Caco-2 (cell line): ENCODE data around the gene MROH7. TPM values are rescaled to one million over a fixed set of nuclear protein-coding genes. Genes with fewer than 3 reads are reported as not detected.

Experiments
- BruUV-seq: library from RNA; stranded (reverse); fragments of 400-500 nt; replicated peaks from 2 replicates; lab custom pipeline; 2021; lab: Mats Ljungman, UMichigan
- CTCF ChIA-PET: fragments of 300-600 bp; sonication (Branson Sonifier 250); formaldehyde crosslinking; loops from one replicate; lab custom pipeline; 2022; ENCODE audit warnings: antibody characterized with exemption; lab: Charles Lee
- POLR2A ChIA-PET: fragments of 300-600 bp; sonication (Branson Sonifier 250); formaldehyde crosslinking; loops from one replicate; lab custom pipeline; 2022; ENCODE audit warnings: antibody characterized with exemption; lab: Charles Lee
- DNase-seq, 2 experiments: peaks; one replicate each; pipeline versions ENCODE4 v3.0.0 to v3.0.0-alpha.2; 2020 to 2022
- H3K27me3 ChIP-seq: replicated peaks from 2 replicates; pipeline ENCODE4 v1.6.0; 2011; ENCODE audit warnings: low read length; ENCODE audit not compliant: control insufficient read depth, insufficient read depth
- H3K36me3 ChIP-seq: 2 replicates; pipeline ENCODE4 v1.5.1; 2011; ENCODE audit warnings: low read length; ENCODE audit not compliant: control insufficient read depth, insufficient read depth
- H3K4me1 ChIP-seq: fragments of 250-450 bp; sonication (Bioruptor Pico); 2 replicates; pipeline ENCODE4 v1.5.1; 2020; ENCODE audit warnings: mild to moderate bottlenecking
- H3K4me3 ChIP-seq: 2 replicates; pipeline ENCODE4 v1.5.1; 2011; ENCODE audit warnings: low read depth, mild to moderate bottlenecking, control low read depth, low read length
- H3K9me3 ChIP-seq: fragments of 250-450 bp; sonication (Bioruptor Pico); 2 replicates; pipeline ENCODE4 v1.5.1; 2020; ENCODE audit warnings: mild to moderate bottlenecking, moderate library complexity
- H3K27ac Mint-ChIP-seq: one replicate; pipeline ENCODE4 v1.8.0; 2022; ENCODE audit warnings: mixed read lengths; ENCODE audit not compliant: unreplicated experiment
- H3K27me3 Mint-ChIP-seq: one replicate; pipeline ENCODE4 v1.8.0; 2022; ENCODE audit warnings: mixed read lengths; ENCODE audit not compliant: insufficient read depth, unreplicated experiment
- H3K36me3 Mint-ChIP-seq: one replicate; pipeline ENCODE4 v1.8.0; 2022; ENCODE audit warnings: mild to moderate bottlenecking, mixed read lengths; ENCODE audit not compliant: insufficient read depth, unreplicated experiment
- H3K4me1 Mint-ChIP-seq: one replicate; pipeline ENCODE4 v1.8.0; 2022; ENCODE audit warnings: low read depth, mixed read lengths; ENCODE audit not compliant: unreplicated experiment
- H3K4me3 Mint-ChIP-seq: one replicate; pipeline ENCODE4 v1.8.0; 2022; ENCODE audit warnings: mild to moderate bottlenecking, moderate library complexity, mixed read lengths; ENCODE audit not compliant: unreplicated experiment
- H3K9me3 Mint-ChIP-seq: one replicate; pipeline ENCODE4 v1.8.0; 2022; ENCODE audit warnings: mixed read lengths; ENCODE audit not compliant: unreplicated experiment
- intact Hi-C: fragments of 100-400 bp; cut with micrococcal nuclease; formaldehyde crosslinking; loops from one replicate; pipeline ENCODE4 v1.10.0; 2022; ENCODE audit not compliant: unreplicated experiment
- total RNA-seq: library from RNA; stranded (reverse); gene quantifications from 2 replicates; pipeline ENCODE4 v1.2.3, GENCODE V29; 2022
- TF ChIP-seq, protein P1 (sequence below), 2 experiments: fragments of 200-600 bp in 1 of 2; IDR thresholded peaks; 1 replicate in 1 of 2; 2 replicates in 1 of 2; pipeline versions ENCODE4 v1.5.1 to v1.8.0; 2011 to 2022; ENCODE audit warnings: antibody characterized with exemption in 1 of 2, control low read depth in 1 of 2, inconsistent platforms in 1 of 2, low read depth in 1 of 2, low read length in 1 of 2, mild to moderate bottlenecking in 1 of 2, moderate library complexity in 1 of 2; ENCODE audit not compliant: insufficient read depth in 1 of 2, severe bottlenecking in 1 of 2, unreplicated experiment in 1 of 2

The MROH7 gene
- total RNA-seq, 1 experiment from 2014 or later = not detected

DNA sequence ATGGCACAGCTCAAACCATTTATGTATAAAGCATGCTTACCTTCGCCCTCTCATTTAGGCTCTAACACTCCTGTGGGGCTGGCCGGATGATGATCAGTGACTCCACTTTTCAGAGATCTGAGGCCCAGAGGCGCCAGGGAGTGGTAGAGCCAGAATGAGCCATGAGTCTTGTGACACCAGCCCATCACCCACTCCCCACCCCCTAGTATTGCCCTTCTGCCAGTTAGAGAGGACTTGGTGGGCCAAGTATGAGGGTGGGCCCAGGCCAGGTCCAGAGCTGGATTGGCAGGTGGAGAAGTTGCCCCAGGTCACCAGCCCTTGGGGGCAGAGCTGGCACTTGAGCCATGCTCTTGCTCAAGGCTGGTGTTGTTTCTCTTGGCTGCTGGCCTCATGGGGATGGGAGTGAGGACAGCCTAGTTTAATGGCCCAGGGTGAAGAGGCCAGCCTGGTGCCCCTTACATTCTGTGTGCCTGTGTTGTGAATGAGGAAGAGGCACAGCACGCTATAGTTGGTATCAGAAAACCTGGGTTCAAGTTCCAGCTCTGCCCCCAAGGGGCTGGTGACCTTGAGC lies 43.8 kb downstream of the MROH7 start:
- Mint-ChIP-seq H3K9me3 (no peaks in the 10 kb centered on the region), H3K27me3 (no peaks in the 10 kb centered on the region), H3K4me3 (no peak overlapping the region), H3K36me3 (no peaks in the 10 kb centered on the region), H3K27ac (no peak overlapping the region), H3K4me1 (no peaks in the 10 kb centered on the region)
- no peaks in the 10 kb centered on the region for H3K36me3 ChIP-seq
- no peaks in the 10 kb centered on the region for H3K9me3 ChIP-seq
- CTCF ChIA-PET = no interaction called here
- intact Hi-C loops = no loop called here
- no peaks in the 10 kb centered on the region for H3K4me1 ChIP-seq
- POLR2A ChIA-PET = no interaction called here
- TF ChIP-seq, protein P1, sequence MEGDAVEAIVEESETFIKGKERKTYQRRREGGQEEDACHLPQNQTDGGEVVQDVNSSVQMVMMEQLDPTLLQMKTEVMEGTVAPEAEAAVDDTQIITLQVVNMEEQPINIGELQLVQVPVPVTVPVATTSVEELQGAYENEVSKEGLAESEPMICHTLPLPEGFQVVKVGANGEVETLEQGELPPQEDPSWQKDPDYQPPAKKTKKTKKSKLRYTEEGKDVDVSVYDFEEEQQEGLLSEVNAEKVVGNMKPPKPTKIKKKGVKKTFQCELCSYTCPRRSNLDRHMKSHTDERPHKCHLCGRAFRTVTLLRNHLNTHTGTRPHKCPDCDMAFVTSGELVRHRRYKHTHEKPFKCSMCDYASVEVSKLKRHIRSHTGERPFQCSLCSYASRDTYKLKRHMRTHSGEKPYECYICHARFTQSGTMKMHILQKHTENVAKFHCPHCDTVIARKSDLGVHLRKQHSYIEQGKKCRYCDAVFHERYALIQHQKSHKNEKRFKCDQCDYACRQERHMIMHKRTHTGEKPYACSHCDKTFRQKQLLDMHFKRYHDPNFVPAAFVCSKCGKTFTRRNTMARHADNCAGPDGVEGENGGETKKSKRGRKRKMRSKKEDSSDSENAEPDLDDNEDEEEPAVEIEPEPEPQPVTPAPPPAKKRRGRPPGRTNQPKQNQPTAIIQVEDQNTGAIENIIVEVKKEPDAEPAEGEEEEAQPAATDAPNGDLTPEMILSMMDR (IDR thresholded peaks at IDR 0.05; ENCODE audit: insufficient read depth in 1 of 2, low read depth in 1 of 2, low read length in 1 of 2, severe bottlenecking in 1 of 2, unreplicated experiment in 1 of 2) = no peak
- no peaks in the 10 kb centered on the region for H3K27me3 ChIP-seq
- no peak overlapping the region for H3K4me3 ChIP-seq
- no TSS peak for BruUV-seq
- DNase-seq = no peak

DNA sequence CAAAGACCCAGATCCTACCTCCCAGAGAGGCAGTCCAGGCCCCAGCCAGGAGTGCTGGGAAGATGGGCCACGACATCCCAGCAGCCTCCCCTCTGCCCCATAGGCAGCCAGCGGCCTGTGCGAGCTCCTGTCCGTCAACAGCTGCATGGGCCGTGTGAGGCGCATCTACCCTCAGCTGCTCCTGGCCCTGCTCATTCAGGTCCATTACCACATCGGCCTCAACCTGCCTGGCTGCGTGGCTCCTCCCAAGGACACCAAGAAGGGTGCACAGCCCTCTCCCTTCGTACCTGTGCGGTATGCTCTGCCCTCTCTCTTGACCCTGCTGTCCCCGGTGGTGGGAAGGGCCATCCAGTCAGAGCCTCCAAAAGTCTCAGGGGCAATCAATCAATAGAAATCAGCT lies 44.6 kb downstream of the MROH7 start:
- CTCF ChIA-PET = no interaction called here
- no peaks in the 10 kb centered on the region for H3K4me1 Mint-ChIP-seq
- no peaks in the 10 kb centered on the region for H3K27me3 ChIP-seq
- no peaks in the 10 kb centered on the region for H3K36me3 Mint-ChIP-seq
- H3K27me3 Mint-ChIP-seq = no peaks in the 10 kb centered on the region
- DNase-seq = no peak
- no peaks in the 10 kb centered on the region for H3K9me3 Mint-ChIP-seq
- H3K27ac Mint-ChIP-seq = no peak overlapping the region
- intact Hi-C loops = no loop called here
- H3K4me3 Mint-ChIP-seq = no peak overlapping the region
- no peak overlapping the region for H3K4me3 ChIP-seq
- no TSS peak for BruUV-seq
- TF ChIP-seq, protein P1 (IDR thresholded peaks at IDR 0.05; ENCODE audit: insufficient read depth in 1 of 2, low read depth in 1 of 2, low read length in 1 of 2, severe bottlenecking in 1 of 2, unreplicated experiment in 1 of 2) = no peak
- POLR2A ChIA-PET = no interaction called here
- H3K9me3 ChIP-seq = no peaks in the 10 kb centered on the region
- H3K36me3 ChIP-seq = no peaks in the 10 kb centered on the region
- no peaks in the 10 kb centered on the region for H3K4me1 ChIP-seq

DNA sequence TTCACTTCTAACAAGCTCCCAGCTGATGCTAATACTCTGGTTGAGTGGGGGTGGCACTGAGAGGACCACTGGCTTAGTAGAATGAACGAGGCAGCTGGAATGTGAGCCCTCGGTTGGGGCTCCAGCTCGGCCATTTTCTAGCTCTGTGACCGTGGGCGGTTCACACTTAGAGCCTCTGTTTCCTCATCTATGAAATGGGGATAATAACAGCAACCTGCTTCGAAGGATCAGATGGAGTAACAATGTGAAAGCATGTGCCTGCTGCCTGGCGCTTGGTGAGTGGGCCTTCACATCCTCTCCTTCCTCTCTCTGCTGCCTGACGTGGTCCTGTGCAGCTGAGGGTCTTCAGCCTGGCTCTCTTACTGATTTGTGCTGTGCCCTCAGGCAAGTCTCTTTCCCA lies 53.2 kb downstream of the MROH7 start:
- no peak overlapping the region for H3K27ac Mint-ChIP-seq
- Histone ChIP-seq H3K9me3 (no peaks in the 10 kb centered on the region), H3K4me1 (no peaks in the 10 kb centered on the region), H3K36me3 (no peaks in the 10 kb centered on the region), H3K27me3 (no peaks in the 10 kb centered on the region), H3K4me3 (no peak overlapping the region)
- BruUV-seq = no TSS peak
- H3K27me3 Mint-ChIP-seq = no peaks in the 10 kb centered on the region
- no peak for DNase-seq
- TF ChIP-seq, protein P1 (IDR thresholded peaks at IDR 0.05; ENCODE audit: insufficient read depth in 1 of 2, low read depth in 1 of 2, low read length in 1 of 2, severe bottlenecking in 1 of 2, unreplicated experiment in 1 of 2) = no peak
- no peaks in the 10 kb centered on the region for H3K4me1 Mint-ChIP-seq
- H3K9me3 Mint-ChIP-seq = no peaks in the 10 kb centered on the region
- ChIA-PET CTCF (no interaction called here), POLR2A (no interaction called here)
- no peaks in the 10 kb centered on the region for H3K36me3 Mint-ChIP-seq
- H3K4me3 Mint-ChIP-seq = no peak overlapping the region
- intact Hi-C loops = no loop called here
